Measurements from ENCODE around the gene IQCH. TPM values are rescaled to one million over a fixed set of nuclear protein-coding genes. Genes with fewer than 3 reads are reported as not detected.

The IQCH gene
- total and polyA plus RNA-seq, 2 of the 4 experiments (the other 2 are of a cell fraction), result 0.60 to 2.5 TPM

GRCh38 chr15:67218428-67218827, 36.2 kb upstream of the IQCH start:
- Histone ChIP-seq H3K23ac (ENCODE audit: low read depth, low read length) (no peak overlapping the region), H3K56ac (ENCODE audit: extremely low read depth, insufficient read depth, low read length) (no peak overlapping the region), H2AFZ (replicated peaks; ENCODE audit: low read length, poor library complexity) (no peak overlapping the region), H3K4me1 (ENCODE audit: control insufficient read depth, insufficient read depth, low read length) (peaks cover 1% of the 10 kb centered on the region; the same call in 1 of the 2 replicates), H4K5ac (ENCODE audit: low read depth, low read length) (no peak overlapping the region), H2BK20ac (ENCODE audit: low read depth, low read length) (no peak overlapping the region), H2BK120ac (ENCODE audit: low read depth, low read length) (no peak overlapping the region), H3K27me3 (ENCODE audit: control insufficient read depth, insufficient read depth, low read length) (no peaks in the 10 kb centered on the region), H2AK5ac (ENCODE audit: low read depth, low read length) (no peak overlapping the region), H3K36me3 (ENCODE audit: control insufficient read depth, insufficient read depth, low read length) (0 out of 2 replicates have a peak, but pooled peaks cover 1% of the 10 kb centered on the region), H4K91ac (ENCODE audit: insufficient read depth, low read depth, low read length) (no peak overlapping the region), H4K8ac (ENCODE audit: low read depth in 2 of 2, low read length in 2 of 2) (no peak overlapping the region), H3K14ac (replicated peaks; ENCODE audit: low read depth, low read length) (no peak overlapping the region), H3K18ac (ENCODE audit: low read depth, low read length) (no peak overlapping the region), H3K4me2 (ENCODE audit: low read depth, low read length) (no peak overlapping the region), H3K4me3 (ENCODE audit: insufficient read depth, low read depth, low read length) (no peak overlapping the region), H2BK5ac (ENCODE audit: low read depth, low read length, poor library complexity, severe bottlenecking) (no peak overlapping the region), H3K4ac (ENCODE audit: low read depth, low read length) (no peak overlapping the region), H3K27ac (ENCODE audit: insufficient read depth, low read length) (no peak overlapping the region), H3K79me1 (ENCODE audit: low read depth in 1 of 2, low read length in 2 of 2) (peaks cover 11 to 21% of the 10 kb centered on the region in 2 experiments; a peak in 3 of 4 replicates), H3K9me1 (ENCODE audit: insufficient read depth, low read length) (no peaks in the 10 kb centered on the region), H3K9me3 (ENCODE audit: control insufficient read depth, insufficient read depth, low read length) (no peaks in the 10 kb centered on the region), H2AK9ac (replicated peaks; ENCODE audit: low read depth, low read length, poor library complexity) (no peak overlapping the region), H4K20me1 (ENCODE audit: insufficient read depth, low read length) (no peaks in the 10 kb centered on the region; the same call in 1 of the 2 replicates), H3K9ac (ENCODE audit: low read depth, low read length) (no peak overlapping the region), H2BK15ac (ENCODE audit: low read depth, low read length) (no peak overlapping the region)
- ATAC-seq (ENCODE audit: low read depth) (no peak), DNase-seq (no peak)
- in situ Hi-C loops (cut with MboI; ENCODE audit: low sequenced_read_pairs), result no loop called here
- no TSS peak for BruUV-seq (replicated peaks)
- dilution Hi-C loops (cut with HindIII; ENCODE audit: low sequenced_read_pairs, unreplicated experiment), result no loop called here
- POLR2A ChIA-PET (ENCODE audit: unreplicated experiment), result interaction anchor here (0.7 kb wide), 1 partner anchor 52 kb away, joined by 5 read pairs; no protein-coding TSS in a partner anchor
- CTCF ChIA-PET, result no interaction called here
- TF ChIP-seq CEBPB (IDR thresholded peaks at IDR 0.05; ENCODE audit: low read depth, low read length), result no peak
- no peak for TF ChIP-seq SMC3 (IDR thresholded peaks at IDR 0.05; ENCODE audit: low read depth, low read length)
- no peak for TF ChIP-seq MXI1 (IDR thresholded peaks at IDR 0.05; ENCODE audit: borderline replicate concordance, low read depth, low read length)
- no peak for TF ChIP-seq POLR2A (IDR thresholded peaks at IDR 0.05; ENCODE audit: low read depth, low read length)
- TF ChIP-seq USF2 (IDR thresholded peaks at IDR 0.05; ENCODE audit: low read depth, low read length), result no peak
- no peak for TF ChIP-seq RAD21 (IDR thresholded peaks at IDR 0.05; ENCODE audit: low read length)
- no peak for TF ChIP-seq RCOR1 (IDR thresholded peaks at IDR 0.05; ENCODE audit: insufficient replicate concordance, low read length)
- no peak for TF ChIP-seq BHLHE40 (IDR thresholded peaks at IDR 0.05; ENCODE audit: low read depth, low read length)
- no peak for TF ChIP-seq MAZ (IDR thresholded peaks at IDR 0.05; ENCODE audit: borderline replicate concordance, low read depth, low read length)
- no peak for TF ChIP-seq RFX5 (IDR thresholded peaks at IDR 0.05; ENCODE audit: low read depth, low read length)
- no peak for TF ChIP-seq MAFK (IDR thresholded peaks at IDR 0.05; ENCODE audit: low read depth, low read length)
- no peak for TF ChIP-seq FOS (IDR thresholded peaks at IDR 0.05; ENCODE audit: low read depth, low read length)
- TF ChIP-seq ELK1 (IDR thresholded peaks at IDR 0.05; ENCODE audit: borderline replicate concordance, low read depth, low read length), result no peak
- no peak for TF ChIP-seq NFE2L2 (IDR thresholded peaks at IDR 0.05; ENCODE audit: low read depth, low read length)
- TF ChIP-seq CTCF (conservative IDR thresholded peaks at IDR 0.05; ENCODE audit: low read depth, low read length), result no peak
- no peak for TF ChIP-seq CHD1 (IDR thresholded peaks at IDR 0.05; ENCODE audit: low read depth, low read length)
- intact Hi-C loops (cut with micrococcal nuclease), result no loop called here
